NAMALWA (cell line): ENCODE measurements around the gene TLK1.
A peak's percentile ranks its signal among the peaks of the same experiment; 100 is the strongest.

Source experiments
- DNase-seq: peaks from one replicate; pipeline ENCODE4 v3.0.0-alpha.2; 2015; ENCODE audit warnings: low spot score

TLK1 gene

DNA sequence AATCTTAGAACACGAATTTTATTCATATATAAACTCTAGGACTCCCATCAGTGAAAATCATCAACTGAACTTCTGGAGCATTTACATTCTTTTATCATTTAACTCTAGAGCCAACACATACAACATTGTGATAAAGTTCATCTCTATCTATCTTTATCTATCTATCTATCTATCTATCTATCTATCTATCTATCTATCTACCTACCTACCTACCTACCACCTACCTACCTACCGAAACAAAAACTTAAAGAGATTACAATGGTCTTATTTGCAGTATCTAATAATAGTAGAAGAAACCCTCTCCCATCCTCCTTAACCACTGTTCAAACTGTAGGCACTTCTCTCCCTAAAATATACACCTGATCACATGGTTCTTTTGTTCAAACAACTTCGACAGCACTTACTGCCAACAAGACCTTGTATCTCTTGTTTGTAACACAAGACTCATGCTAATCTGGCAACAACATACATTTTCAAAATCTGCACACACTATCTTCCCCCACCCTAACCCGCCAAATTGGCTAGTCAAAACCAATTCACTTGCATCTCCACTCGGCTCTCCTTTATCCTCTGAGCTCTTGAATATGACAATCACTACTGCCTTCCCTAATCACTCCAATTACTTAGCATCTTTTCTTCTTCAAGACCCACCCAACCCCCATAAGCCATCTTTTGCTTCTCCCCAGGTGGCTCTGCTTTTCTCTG, 162.6 kb downstream of the TLK1 start:
- DNase-seq: no peak

DNA sequence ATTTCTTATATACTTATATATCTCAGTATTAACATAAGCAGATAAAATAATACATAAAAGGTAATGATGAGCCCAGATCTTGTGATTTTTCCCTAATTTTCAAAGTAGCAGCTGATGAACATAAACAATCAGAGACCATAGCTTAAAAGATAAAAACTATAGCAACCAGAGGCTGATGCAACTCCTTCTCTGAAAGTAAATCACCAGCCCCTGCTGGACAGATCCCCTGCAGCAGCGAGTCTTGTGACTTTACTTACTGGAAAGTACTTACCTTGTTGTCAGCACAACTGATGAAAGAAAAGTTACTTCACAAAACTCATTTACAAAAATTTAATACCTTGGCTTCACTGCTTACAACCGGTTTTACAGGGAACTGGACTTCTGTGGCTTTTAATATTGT, 164.4 kb downstream of the TLK1 start:
- DNase-seq: no peak

DNA sequence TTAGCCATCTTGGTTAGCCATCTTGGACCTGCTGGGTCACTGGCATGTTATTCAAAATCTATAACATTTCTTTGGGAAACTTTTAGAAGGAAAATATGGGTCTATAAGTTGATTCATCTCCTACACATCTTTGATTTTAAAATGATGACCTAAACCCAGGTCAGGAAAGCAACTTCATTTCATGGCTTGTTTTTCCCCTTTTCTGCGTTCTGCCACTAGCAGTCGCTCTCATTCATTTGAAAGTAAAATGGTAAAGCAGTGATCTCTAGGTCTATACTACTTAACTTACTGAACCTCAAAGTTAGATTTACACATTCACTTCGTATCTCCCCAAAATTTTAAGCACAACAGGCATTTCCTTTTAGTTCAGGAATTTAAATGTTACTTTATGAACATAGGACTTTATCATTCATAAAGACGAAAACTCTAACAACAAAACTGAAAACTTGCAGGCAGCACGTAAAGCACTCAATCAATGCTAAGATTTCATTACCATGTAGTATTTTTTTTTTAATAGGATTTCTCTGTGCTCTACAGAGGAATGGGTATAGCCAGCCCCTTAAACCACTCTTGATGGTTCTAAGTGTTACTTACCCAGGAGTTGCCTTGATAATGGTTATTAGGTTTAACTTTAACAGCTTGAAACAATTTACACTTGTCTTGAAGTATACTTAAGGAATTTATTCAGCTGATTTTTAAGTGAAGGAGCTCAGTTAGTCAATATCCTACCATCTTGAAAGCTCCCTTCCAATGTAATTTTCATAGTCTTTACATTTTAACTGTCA, 169.1 kb downstream of the TLK1 start:
- no peak for DNase-seq

DNA sequence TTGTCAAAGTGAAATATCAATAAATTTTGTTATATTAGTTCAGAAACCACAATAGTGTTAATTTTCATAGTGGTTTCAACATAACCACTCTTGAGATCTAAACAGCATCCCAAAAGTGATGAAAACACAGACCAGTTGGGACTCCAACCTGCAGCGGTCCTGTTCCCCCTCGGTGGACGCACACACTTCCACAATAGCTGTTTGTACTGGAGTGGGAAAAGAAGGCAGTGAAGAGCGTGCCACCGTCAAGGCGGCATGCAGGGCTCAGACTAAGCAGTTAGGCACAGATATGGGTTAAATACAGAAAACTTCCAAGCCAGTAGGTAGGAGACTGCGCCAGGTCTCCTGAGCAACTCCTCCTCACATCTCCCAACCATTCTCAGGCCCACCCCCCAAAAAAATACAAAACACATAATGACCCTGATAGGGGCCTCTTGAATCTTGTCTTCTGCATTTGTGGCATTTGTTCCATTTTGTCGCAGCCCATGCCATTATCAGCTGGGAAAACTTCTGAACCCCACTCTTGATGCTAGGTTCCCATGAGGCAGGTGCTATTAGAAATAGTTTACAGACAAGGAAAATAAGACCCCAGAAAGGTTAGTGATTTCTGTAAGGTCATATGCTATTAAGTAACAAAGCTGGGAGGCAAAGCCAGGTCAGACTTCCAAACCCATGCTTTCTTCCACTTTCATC, 174.0 kb downstream of the TLK1 start:
- DNase-seq: no peak

DNA sequence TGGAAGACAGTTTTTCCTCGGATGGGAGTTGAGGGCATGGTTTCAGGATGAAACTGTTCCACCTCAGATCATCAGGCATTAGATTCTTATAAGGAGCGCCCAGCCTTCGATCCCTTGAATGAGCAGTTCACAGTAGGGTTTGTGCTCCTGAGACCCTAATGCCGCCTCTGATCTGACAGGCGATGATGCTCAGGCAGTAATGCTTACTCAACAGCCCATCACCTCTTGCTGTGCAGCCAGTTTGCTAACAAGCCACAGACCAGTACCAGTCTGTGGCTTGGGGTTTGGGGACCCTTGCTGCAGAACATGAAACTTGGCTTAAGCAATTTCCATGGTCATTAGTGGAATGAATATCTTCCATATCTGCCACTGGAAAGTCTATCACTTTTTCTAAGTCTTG, 175.3 kb downstream of the TLK1 start:
- DNase-seq: no peak

DNA sequence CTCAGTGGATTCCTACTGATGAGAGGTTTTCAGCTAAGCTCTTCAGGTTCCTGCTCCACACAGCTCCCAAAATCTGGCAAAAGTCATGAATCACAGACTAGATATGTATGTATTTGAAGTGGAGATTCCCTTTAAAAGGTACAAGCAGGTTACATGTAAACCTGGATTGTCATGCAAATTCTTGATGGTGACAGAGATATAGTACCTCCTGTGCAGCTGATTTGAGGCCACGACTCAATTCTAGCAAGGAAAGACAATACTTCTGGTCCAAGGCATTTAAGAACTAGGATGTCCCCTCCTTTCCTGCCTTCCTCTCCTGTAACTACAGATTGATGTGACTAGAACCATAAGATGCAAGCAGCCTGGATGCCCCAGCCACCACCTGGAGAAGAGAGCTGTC, 176.6 kb downstream of the TLK1 start:
- DNase-seq: no peak

DNA sequence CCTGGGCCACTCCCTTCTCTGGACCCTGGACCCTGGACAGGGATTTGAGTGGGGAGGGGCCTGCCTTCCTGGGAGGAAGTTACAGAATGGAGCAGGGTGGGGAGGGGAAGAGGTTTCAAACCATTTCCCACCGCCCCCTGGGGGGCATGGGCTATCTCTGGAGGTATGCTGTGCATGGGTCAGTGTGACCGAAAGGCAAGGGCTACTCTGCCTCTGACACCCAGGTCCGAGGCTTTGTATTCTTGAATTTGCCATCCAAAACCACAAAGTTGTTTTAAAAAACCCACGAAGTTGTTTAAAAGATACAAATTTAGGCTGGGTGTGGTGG, 184.8 kb downstream of the TLK1 start:
- no peak for DNase-seq

DNA sequence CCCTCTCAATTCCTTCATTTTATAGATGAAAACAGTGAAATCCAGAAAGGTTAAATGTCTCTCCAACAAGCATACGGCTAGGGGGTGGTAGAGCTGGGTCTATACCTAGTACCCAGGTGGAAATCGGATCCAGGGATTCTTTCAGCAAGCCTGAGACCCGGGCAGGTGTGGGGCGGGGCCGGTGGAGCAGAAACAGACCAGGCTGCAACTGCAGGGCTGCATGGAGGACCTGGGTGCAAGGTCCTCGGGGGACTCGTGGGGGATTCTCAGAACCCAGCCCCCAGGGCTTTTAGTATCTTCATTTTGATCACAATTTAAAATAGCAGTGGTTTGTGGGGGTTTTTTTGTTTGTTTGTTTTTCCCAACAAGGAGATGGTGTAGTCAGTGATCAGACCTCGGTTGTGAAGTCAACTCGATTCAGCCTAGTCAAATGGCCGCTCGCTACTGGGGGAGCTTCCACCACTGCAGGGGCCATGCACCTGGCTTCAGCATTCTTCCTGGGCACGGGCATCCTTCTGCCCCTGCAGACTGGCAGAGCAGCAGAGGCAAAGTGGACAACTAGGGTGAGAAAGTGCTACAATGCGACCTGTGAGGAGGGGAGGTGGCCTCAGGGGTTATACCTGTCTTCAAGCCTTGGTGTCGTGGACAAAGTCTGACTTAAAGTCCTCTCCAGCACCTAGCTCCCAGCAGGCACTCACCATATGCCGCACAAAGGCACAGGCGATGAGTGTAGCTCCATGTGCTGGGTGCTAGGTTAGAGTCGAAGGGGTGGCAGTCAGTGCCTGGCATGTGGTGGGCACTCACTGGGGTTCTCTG, 185.4 kb downstream of the TLK1 start:
- DNase-seq: no peak

DNA sequence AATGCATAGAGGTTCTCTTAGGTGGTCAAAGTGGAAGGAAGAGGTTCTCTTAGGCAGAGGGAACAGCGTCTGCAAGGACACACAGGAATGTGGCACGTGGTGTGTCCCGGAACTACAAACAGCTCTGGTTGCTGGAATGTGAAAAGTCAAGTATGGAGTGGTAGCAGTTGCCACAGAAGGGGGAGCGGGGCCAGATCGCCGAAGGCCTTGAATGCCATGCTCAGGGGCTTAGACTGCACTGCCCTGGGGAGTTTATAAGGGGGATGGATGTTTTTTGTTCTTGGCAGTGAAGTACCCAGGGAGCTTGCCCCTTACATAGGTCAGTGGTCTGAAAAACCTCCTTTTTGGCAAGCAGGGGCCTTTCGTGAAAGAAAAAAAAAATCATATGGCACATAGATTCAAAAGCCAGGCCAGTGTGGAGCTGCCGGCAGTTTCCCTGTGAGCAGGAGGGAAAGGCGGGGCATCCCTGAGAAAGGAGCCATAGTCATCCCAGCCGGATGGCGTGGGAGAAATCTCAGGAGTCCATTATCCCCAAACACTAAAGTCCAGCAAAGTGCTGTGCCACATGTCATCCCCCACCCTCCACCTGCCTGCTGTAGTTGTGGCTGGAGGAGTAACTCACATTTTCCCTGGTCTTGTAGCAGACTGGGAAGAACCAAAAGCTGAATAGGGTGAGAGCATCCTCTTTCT, 186.2 kb downstream of the TLK1 start:
- DNase-seq: no peak

DNA sequence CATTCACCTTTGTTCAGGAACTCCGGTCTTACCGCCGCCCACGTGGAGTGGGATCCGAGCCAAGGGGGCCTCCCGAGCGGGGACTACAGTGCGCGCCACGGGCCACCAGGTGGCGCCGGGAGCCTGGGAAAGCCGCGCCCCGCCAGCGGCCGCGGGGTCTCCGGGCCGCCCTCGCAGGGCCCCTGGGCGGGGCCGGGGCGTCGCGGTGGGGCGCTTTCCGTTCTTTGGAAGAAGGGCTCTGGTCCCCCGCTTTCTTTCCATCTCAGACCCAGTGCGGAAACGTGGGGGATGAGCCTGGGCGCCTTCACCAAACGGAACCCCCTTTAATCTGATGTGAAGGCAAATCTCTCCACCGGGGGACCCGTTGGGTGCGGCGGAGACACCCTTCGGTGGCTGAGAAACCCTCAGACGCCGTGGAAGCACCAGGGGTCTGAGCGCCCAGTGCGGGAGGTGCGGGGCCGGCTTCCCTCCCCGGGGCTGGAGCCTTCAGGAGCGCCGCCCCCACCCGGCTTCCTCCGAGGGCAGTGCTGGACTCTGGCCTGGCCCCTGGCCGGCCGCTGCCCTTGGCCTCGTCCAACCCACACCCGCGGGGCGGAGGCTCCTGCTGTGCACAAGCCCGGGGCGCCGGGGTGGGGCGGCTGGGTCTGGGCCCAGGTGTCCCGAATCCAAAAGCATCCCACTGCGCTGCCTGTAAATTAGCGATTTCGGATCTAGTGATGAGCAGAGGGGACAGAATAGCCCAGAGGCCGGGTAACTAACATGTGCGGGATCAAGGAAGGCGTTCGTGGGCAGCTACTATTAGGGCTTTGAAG, 187.0 kb downstream of the TLK1 start:
- peak; percentile 87 for DNase-seq

DNA sequence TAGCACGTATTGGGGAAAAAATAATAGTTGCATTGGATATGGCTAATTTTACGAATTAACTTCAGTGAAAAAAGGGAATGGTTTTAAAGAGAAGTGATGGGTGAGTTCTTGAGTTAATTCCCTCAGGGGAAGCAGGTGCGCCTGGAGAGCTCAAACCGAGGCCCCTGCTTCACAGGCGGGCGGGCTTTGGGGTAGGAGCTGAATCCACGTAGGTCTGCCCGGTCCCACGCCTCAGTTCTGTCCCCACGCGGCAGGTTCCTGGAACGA, 187.5 kb downstream of the TLK1 start:
- DNase-seq: no peak

DNA sequence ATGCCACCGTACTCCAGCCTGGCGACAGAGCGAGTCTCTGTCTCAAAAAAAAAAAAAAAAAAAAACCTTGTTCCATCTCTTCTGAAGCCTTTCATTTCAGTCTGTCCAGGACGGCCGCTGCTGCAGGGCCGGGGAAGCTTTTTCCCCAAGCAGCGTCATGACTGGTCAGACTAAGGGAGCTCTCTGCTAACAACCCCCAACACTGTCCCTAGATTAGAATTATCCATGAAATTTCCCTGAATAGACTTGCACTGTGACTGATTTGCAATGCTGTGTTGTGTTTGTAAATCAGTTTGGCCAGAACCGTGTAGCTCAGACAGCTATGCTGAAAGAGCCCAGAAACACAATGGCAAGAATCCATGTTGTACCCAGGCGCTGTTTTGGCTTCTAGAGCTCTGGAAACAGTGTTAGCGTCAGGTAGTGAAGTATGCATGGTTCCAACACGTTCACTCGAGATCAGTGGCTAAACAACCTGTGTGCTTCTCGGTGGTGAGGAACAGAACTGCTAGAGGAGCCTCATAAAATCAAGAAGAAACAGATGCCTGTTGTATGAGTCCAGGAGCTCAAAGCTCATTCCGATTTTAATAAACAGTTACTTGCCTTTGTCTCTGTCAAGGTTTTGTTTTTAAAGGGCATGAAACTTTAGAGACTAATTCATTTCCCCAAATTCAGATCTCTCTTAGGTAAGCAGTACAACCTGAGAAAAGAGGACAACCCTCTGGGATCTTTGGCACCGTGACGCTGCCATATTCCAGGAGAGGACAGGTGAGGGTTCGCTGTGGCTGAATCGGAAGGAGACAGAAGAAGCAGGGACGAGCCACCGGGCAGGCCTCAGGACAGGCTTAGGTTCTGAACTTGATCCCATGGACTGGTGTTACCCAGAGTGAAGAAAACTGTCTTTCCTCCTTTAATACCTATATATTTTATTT, 188.1 kb downstream of the TLK1 start:
- peak; percentile 47 for DNase-seq

DNA sequence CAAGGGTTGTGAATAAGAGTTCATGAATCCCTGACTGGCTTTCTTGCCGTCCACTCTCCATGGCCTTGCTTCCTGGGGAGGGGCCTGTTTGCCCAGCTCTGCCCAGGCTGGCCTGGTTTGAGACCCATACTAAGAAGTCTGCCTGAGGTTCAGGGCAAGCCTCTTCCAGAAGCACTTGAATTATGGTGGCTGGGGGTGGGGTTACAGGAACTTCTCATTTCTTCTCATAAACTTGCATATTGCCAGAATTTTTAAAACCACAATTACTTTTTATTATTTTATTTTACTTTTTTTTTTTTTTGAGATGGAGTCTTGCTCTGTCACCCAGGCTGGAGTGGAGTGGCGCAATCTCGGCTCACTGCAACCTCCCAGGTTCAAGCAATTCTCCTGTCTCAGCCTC, 189.6 kb downstream of the TLK1 start:
- no peak for DNase-seq

DNA sequence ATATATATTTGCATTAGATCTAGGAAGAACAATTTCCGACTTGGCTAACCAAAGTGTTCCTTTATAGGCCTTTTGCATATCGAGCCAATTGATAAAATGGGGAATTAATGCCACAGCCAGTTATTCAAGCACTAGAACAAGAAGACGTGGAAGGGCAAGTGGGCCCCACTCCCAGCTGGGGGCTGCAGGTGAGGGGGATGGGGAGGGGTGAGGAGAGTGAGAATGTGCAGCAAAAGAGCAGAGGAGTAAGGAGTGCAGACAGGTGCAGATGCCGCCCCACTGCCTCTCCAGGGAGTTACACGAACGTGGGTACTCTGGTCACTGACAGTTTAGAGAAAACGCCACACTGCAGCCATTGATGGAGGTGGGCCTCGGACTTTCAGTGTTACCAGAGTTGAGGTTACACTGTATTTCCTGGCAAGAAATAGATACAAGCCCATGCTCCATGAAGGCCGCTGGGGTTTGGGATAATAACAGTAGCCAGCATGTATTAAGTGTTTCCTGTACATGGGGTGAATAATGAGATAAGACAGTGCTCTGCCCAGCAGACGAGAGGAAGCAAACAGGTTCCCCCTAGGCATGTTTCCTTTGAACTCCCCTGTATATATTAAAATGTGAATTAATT, 190.7 kb downstream of the TLK1 start:
- DNase-seq: no peak

DNA sequence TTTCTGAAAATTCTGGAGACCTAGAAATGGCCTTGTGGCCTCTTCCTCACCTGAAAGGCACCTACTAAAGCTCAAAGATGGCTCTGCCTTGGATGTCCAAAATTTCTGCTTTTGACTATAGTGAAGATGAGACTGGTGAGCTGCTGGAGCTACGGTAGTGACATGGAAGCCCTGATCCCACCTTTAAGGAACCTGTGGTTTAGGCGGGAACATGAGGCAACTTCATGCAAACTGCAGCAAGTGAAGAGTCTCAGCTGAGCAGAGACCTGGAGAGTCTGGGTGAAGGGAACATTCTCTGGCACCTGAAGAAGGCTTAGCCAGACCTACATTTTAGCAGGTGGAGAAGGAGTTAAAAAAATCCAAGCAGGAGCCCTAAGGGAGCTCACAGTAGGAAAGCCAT, 191.7 kb downstream of the TLK1 start:
- no peak for DNase-seq

DNA sequence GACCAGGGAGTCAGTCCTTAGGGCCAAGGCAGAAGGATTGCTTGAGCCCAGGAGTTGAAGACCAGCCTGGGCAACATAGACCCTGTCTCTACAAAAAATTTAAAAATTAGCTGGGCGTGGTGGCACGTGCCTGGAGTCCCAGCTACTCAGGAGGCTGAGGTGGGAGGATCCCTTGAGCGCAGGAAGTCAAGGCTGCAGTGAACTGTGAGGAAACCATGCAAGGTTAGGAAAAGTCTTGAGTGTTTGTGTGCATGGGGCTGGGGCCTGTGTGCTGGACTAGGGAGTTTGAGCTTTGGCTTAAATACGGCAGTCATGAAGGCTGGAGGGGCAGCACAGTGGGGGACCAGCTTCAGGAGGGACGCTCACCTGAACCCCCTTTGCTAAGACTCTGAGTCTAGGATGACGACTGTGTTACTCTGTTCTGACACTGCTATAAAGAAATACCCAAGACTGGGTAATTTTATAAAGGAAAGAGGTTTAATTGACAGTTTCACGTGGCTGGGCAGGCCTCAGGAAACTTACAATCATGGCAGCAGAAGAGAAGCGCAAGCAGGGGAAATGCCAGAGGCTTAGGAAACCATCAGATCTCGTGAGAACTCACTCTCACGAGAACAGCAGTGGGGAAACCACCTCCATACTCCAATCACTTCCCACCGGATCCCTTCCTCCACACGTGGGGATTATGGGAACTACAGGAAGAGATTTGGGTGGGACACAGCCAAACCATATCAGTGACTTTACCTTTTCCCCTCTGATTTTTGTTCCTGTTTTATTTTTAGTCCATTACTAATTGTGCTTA, 192.3 kb downstream of the TLK1 start:
- DNase-seq: no peak

DNA sequence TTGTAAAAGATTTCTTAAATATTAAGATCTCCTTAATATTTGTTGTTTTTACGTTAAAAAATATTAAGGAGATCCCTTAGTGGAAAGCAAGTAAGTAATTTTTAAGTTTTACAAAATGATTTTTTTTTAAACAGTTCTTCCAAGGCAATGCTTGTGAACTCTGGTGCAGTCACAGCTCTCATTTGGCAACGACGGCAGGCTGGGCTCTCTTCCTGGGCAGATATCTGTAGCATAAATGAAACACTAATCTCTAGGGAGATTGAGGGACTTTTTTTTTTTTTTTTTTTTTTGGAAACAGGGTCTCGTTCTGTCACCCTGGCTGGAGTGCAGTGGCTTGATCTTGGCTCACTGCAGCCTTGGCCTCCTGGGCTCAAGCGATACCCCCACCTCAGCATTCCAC, 193.1 kb downstream of the TLK1 start:
- DNase-seq: no peak

DNA sequence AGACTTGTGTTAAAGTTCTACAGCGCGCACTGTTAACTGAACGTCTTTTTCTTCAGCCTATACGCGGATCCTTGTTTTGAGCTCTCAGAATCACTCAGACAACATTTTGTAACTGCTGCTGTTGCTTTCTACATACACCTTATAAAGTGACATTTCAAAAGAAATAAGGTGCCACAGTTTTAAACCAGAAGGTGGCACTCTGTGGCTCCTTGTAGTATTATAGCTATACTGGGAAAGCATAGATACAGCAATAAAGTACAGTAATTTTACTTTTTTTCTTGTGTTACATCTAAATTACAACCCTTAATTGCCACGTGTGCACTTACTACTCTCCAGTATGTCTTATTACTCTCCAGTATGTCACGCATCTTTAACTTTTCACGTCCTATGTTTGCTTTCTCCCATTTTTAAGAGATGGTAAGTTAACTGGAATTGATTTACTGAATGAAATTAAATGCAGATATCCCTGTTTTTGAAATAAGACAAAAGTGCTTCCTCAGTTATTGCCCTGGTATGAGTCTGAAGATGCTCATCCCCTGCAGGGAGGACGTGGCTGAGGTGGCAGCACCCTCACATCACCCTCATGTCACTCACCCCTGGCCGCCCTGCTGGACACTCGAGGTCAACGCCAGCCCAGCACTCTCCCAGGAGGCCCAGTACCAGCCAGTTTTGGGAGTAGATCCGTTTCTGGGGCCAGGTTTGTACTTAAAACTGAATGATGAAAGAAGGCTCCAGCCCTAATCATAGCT, 193.9 kb downstream of the TLK1 start:
- peak; percentile 42 for DNase-seq
